Central memory CD4-positive, alpha-beta T cell (primary cell): ENCODE data around the gene PI4KA.

Experiments used
- DNase-seq: peaks from one replicate; pipeline ENCODE4 v3.0.0; 2022

The PI4KA gene

DNA sequence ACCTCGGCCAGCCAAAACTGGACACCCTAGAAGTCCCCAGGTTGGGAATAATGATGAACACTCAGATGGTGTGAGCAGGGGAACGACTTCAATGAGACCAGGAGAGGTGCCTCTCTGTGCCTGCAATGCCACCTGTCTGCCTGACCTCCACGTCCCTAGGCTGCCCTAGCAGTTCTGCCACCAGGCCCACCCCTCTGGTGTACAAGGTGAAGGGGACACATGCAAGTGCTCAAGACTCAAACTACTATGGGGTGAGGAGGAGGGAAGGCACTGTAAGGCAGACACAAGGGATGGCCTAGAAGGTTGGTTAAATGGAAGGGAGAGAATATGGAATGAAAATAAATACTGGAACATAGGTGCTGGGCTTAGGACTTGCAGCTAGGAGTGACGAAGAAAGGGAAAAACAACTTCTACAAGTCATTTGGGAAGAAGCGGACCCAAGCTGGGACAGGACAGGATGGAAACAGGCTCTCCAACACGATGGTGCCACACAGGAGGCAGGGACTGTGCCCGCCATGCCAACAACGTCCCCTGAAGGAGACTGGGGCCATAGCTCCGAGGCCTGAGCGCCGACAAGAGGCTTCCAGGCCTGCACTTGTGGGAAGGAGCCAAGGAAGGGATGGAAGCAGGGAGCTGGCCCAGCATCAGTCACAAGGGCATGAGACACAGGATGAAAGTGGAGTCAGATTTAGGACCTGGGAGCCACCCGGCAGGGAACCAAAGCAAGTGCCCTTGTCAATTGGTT lies 66.2 kb downstream of the PI4KA start:
- no peak for DNase-seq

DNA sequence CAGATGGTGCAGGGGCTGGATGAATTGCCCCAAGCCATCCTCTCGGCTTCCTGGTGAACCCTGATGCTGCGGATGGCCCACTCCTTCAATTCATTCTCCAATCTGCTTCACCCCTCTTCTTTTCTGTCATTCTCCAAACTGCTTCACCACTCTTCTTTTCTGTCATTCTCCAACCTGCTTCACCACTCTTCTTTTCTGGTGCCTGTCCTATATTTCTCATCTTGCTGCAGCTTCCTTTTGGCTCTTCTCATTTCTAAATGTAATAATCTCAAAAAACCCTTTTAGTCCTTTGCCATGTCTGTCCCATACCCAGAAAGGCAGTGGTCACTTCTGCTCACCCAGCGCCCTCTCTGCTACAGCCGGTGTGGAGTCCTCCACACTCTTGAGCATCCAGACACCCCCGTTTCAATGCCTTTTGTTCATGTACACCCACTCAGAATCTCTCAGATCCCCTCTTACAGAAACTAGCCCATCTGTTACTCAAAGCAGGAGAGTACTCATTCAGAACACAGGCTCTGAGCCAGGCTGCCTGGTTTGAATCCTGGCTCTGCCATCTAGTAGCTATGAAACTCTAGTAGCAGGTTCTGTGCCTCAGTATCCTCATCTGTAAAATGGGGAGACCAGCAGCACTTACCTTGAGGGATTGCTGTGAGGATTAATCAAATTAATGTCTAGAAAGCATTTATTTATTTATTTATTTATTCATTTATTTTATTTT lies 69.8 kb downstream of the PI4KA start:
- no peak for DNase-seq

DNA sequence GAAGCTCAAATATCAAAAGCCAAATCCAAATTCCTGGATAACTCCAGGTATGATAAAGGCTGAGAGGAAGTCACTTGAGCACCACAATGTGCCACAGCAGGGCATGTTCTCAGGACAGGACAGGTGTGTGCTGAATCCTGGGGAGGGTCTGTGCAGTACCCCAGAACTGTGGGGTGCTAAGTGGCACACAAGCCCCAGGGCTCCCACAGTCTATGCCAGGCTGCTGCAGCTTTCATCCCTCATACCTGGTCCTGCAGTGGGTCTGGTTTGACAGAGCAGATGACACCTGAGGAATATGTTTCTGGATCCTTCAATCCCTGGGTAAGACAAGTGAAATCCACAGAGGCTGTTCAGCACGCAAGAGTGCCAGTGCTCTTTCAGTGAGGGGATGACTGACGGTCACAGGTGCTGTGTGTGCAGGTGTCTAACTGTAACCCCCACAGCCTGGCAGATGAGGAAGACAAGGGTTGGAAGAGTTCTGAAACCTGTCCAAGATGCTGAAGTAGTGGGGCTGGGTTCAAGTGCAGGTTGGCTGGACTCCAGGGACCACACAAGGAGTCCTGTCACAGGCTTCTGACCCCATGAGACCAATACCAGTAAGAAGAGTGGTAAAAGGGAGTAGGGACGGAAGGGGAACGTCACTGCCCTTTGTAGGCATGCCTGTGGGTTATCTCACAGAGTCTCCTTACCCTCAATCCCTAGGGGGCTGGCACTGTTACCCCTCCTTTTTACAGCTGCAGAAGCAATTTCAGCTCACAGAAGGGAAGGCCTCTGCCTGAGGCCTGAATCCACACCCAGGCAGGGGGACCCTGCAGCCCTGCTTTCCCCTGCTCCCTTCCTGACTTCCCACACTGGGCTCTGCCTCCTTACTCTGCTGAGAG lies 70.6 kb downstream of the PI4KA start:
- no peak for DNase-seq

DNA sequence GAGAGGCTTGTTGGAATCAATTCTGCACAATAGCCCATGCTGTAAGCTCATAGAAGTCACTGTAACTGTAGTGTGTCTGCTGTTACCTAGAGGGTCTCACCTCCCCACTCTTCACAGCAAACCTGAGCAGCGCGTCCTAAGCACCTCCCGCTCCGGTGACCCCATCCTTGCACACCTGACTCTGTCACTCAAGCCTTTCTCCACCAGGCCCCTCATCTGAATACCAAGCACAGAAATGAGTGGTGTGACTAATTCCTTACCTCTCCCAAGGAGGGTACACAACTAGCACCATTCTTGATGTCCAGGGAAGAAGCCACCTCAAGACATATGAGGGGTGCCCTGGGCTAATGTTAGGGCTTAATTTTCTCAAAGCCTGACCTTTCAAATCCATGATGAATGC lies 71.4 kb downstream of the PI4KA start:
- DNase-seq: no peak

DNA sequence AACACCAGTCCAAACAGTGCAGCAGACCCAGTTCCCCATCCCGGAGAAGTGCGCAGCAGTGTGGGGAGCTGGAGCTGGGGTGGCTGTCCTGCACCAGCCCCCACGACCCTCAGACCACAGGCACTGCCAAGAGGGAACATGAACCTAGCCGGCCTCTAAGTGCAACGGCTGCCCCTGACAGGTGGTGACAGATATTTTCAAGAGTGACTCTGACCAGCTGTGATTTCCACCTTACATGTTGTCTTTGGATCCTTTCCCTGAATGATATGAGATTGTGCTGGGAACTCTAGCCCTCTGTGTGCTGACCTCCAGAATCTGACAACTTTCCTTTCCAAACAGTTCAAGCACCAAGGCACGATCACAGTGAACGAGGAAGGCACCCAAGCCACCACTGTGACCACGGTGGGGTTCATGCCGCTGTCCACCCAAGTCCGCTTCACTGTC lies 72.1 kb downstream of the PI4KA start:
- no peak for DNase-seq

DNA sequence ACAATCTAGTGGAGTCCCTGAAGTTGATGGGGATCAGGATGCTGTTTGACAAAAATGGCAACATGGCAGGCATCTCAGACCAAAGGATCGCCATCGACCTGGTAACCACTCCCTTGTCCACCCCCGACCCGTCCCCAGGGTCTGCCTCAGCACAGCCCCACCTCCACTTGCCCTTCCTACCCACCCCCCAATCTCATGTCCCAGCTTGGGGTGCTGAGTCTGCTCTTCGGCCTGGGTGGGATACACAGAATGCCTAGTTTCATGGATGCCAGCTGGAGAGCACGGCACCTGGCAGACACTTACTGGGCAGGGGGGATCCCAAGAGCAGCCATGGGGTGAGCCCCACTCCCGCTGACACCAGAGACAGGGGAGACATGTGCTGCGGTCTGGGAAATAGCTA lies 72.6 kb downstream of the PI4KA start:
- DNase-seq: no peak

DNA sequence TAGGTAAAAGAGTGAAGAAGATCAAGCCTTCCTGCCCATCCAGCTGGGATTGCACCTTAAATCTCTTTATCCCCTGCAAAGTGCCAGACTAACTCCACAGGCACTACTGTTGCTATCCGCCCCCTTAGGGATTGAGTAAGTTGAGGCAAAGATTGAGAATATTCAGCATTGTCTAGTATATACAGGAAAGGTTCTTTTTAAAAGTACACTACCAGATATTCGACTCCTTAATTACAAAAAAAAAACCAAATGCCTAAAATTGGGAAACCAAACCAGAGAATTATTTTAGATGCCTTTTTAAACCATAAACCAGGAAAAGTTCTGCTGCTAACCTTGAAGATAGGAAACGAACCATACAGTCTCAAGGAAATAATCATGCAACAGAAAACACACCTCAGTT lies 73.2 kb downstream of the PI4KA start:
- DNase-seq: no peak

DNA sequence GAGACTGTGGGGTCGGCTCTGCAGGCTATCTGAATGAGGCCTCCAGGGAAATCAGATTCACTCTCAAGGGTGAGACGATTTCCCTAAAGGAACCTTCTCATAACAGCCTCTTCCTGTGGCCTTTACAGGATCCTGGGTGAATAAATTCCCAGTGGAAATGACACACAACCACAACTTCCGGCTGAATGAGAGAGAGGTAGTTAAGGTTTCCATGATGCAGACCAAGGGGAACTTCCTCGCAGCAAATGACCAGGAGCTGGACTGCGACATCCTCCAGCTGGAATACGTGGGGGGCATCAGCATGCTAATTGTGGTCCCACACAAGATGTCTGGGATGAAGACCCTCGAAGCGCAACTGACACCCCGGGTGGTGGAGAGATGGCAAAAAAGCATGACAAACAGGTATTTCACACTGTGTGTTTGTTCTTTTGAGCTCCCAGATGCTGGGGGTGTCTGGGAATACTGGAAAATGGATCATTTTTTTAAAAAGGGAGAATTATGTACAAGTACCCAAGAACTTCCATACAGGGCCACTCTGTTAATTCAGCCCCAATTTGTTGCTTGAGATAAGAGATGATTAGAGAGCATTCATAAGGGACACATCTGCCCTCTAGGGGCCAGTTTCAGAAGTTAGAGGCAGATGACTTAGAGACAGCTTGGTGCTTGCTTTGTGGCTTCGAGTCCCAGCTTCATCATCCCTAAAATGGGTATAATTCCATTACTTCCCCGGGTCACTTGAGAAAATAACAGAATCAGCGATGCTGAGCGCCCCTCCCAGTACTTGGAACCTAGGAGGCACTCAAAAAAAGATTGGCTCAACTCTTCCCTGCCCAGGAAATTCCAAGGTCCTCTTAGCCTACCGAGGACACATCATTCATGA lies 74.5 kb downstream of the PI4KA start:
- peak; percentile 30 for DNase-seq

DNA sequence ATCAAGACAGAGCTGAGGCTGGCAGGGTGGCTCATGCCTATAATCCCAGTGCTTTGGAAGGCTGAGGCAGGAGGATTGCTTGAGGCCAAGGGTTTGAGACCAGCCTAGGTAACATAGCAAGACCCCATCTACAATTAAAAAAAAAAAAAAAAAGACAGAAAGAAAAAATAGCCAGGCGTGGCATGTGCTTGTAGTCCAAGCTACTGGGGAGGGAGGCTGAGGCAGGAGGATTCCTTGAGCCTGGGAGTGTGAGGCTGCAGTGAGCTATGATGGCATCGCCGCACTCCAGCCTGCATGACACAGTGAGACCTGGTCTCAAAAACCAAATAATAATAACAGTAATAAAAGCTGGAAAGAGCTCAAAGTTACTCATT lies 75.3 kb downstream of the PI4KA start:
- DNase-seq: no peak

DNA sequence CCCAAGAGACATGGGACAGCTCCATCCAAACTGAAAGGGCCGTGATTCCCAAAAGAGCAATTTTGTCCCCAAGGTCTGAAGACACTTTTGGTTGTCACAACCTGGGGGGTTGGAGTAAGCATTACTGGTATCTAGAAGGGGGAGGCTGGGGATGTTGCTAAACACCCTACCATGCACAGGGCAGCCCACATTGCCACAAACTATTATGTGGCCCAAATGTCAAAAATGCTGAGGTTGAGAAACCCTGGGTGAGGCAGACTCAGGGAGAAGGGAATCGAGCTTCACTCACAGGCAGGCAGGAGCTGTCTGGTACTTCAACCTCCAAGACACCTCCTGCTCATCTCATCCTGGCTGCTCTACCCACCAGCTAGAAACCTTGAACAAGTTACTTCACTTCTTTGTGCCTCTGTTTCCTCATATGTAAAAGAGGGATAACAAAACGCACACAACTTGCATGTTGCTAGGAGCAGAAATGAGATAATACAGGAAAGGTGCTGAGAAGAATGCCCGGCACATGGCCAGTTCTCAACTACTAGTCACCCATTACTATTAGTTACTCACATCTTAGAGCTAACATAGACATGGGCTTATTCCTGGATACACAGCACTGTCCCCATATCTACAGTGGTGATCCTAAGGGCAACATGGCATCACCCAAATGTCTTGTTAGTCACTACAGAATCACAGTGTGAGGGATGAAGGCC lies 75.9 kb downstream of the PI4KA start:
- DNase-seq: no peak

DNA sequence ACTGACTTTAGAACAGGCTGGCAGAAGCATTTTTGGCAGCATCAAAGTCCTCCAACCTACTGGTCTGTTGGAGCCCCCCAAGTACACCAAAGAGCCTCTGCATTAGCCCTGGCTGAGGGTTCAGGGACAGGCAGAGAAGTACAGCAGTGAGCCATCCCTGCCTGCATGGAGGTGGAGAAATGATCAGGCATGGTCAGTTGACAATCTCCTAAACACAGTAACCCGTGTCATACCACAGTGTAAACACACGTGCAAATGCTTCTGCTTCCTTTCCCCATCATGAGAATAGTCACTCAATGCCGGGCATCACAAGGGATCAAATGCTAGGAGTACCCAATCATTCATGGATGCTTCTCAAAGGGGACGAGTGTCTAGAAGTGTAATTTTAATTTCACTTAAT lies 76.5 kb downstream of the PI4KA start:
- DNase-seq: no peak

DNA sequence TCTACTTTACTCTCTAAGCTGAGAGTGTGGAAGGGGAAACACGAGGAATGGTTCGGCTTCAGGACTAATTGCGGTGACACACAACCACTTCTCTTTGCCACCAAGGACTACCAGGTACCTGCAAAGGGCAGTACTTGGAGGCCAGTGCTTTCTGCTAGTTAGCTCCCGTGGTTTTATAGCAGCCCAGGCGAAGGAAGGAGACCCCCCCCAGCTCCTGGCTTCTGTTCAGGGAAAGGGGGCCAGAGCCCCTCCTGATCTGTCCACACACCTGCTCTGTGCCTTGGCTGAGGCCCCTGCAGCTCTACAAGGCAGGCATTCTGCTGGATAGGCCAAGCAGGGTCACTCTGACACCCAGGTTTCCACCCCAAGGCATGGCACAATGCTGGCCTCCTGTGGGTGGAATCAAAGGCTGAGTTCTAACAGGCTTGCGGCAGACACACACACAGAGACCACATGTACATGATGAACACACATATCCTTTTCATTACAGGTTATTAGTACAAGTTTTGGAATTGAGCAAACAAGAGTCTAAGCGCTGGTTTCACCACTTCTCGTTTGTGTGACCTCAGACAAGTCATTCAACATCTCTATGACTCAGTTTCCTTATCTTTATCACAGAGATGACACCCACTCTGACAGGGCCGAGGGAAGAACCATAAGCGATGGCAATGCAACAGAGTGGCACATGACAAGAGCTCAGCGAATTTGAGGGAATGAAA lies 77.2 kb downstream of the PI4KA start:
- DNase-seq: no peak

DNA sequence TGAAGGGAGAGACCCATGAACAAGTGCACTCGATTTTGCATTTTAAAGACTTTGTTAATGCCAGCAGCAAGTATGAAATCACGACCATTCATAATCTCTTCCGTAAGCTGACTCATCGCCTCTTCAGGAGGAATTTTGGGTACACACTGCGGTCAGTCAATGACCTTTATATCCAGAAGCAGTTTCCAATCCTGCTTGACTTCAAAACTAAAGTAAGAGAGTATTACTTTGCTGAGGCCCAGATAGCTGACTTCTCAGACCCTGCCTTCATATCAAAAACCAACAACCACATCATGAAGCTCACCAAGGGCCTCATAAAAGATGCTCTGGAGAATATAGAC lies 78.8 kb downstream of the PI4KA start:
- no peak for DNase-seq

DNA sequence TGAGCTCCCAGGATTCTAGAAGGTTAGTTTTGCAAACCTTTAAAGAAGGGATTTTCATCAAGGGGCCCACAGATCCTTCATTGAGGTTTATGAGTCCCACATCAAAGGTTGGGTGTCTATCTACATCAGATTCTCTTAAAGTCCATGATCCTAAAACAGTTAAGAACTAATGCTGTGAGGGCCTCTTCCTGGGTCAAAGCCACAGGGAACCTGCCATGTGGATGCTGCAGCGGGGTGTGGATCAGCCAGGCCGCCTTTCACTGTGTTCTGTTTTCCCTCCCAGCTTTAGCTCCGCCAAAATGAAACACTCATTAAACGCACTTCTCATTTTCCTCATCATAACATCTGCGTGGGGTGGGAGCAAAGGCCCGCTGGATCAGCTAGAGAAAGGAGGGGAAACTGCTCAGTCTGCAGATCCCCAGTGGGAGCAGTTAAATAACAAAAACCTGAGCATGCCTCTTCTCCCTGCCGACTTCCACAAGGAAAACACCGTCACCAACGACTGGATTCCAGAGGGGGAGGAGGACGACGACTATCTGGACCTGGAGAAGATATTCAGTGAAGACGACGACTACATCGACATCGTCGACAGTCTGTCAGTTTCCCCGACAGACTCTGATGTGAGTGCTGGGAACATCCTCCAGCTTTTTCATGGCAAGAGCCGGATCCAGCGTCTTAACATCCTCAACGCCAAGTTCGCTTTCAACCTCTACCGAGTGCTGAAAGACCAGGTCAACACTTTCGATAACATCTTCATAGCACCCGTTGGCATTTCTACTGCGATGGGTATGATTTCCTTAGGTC lies 79.4 kb downstream of the PI4KA start:
- DNase-seq: no peak

DNA sequence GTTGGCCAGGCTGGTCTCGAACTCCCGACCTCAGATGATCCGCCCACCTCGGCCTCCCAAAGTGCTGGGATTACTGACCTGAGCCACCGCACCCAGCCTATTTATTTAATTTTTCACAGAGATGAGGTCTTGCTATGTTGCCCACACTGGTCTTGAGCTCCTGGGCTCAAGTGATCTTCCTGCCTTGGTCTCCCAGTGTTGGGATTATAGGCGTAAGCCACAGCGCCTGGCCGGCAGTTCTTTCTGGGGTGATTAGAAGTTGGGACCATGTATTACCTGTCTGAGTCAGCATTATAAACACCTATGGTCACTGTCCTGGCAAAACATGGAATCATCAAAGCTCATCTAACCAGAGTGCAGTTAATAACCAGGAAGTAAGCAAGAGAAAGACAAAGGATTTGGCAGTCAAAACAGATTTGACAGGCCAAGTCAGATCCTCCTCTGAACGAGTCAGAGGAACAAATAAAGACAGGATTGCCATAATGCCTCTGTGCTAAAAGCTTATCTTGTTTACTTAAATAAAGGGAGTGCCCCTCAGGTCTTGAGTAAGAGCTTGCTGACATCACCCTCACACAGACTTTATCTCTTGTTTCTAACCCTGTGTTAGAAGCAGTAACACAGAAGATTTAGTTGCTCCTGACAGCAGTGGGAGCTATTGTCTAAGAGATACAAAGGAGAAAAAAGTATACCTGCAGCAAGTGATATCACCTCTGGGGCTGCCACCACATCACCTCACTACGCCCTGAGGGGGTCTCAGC lies 81.0 kb downstream of the PI4KA start:
- DNase-seq: no peak

DNA sequence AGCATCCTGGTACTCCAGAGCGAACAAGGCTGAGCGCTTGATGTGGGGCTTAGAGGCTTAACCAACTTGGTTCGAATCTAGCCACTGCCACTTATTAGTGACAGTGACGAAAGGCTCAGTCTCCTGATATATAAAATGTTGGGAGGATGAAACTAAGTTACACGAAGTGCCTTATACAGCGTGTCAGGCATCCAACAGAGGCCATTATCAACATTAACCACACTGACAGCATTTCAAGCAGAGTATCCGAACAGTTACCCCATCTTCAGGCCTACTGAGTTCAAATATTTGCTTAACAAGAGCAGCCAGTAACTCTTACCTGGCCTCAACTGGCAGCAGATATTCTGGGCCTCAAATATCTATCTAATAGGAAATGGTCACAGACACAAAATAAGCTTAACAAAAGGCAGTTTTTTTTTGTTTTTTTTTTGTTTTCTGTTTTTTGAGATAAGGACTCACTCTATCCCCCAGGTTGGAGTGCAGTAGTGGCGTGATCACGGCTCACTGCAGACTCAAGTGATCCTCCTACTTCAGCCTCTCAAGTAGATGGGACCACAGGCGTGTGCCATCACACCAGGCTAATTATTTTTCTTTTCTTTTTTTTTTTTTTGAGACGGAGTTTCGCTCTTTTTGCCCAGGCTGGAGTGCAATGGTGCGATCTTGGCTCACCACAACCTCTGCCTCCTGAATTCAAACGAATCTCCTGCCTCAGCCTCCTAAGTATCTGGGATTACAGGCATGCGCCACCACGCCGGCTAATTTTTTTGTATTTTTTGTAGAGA lies 81.8 kb downstream of the PI4KA start:
- no peak for DNase-seq

DNA sequence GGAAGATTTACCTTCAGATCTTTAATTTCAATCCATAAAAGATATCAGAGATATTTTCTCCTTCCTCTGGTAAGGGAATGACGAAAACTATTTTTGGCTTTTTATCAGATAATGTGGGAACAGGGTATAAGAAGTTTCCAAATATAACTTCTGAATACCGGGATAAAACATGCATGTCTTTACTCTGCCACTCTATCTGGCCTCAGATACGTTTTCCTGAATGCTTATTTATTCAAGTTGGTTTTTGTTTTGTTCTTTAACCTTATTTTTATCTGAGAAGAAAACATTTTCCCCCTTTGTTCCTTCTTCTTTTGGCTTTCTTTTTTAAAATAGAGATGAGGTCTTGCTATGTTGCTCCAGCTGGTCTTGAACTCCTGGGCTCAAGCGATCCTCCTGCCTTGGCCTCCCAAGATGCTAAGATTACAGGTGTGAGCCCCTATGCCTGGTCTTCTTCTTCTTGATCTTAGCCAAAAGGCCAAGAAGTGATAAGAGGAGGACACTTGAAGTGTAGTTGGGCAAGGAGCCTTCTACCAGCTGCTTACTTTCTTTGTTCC lies 83.2 kb downstream of the PI4KA start:
- DNase-seq: no peak

DNA sequence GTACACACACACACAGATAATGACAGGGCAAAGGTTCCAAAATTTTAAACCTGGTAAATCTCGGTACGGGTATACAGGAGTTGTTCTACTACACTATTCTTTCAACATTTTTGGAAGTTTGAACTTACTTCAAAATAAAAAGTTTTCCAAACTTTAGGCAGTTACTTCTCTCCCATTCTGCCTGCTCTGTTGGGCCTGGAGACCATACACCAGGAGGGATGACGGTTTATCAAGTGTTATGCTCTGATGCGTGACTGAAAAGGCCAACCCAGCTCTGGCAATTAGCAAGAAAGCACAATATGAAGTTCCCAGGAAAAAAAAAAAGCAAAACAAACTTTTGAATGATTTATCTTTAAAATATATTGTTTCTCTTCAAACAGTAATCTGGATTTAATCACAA lies 83.7 kb downstream of the PI4KA start:
- no peak for DNase-seq
